BE2C (cell line): ENCODE results near the gene WWOX.

ENCODE experiments used
- DNase-seq: peaks from one replicate; pipeline ENCODE4 v3.0.0-alpha.2; 2020
- H3K27me3 ChIP-seq: fragments of 250-450 bp; sonication (Bioruptor Pico); 2 replicates; pipeline ENCODE4 v1.5.1; 2020; ENCODE audit warnings: mild to moderate bottlenecking
- H3K36me3 ChIP-seq: fragments of 250-450 bp; sonication (Bioruptor Pico); 2 replicates; pipeline ENCODE4 v1.5.1; 2020; ENCODE audit warnings: mild to moderate bottlenecking
- H3K4me1 ChIP-seq: fragments of 250-450 bp; sonication (Bioruptor Pico); 2 replicates; pipeline ENCODE4 v1.5.1; 2020
- H3K4me3 ChIP-seq: 2 replicates; pipeline ENCODE4 v1.5.1; 2011; ENCODE audit warnings: low read depth, low read length
- H3K9me3 ChIP-seq: fragments of 250-450 bp; sonication (Bioruptor Pico); 2 replicates; pipeline ENCODE4 v1.5.1; 2020
- TF ChIP-seq, protein P1 (sequence below): IDR thresholded peaks from 2 replicates; pipeline ENCODE4 v1.5.1; 2012; ENCODE audit warnings: mild to moderate bottlenecking, low read depth, low read length

The WWOX gene

DNA sequence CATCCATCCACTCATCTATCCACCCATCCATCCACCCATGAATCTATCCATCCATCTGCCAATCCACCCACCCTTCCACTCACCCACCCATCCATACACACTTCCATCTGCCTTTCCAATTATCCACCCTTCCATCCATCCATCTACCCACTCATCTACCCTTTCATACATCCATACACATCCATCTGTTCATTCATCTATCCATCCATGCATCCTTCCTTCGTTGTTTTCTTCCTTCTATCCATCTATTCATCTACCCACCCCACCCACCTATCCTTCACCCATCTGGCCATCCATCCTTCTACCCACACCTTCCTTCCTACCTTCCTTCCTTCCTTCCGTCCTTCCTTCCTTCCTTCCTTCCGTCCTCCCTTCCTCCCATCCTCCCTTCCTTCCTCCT, 106.1 kb downstream of the WWOX start:
- Histone ChIP-seq H3K4me1 (no peaks in the 10 kb centered on the region), H3K27me3 (no peaks in the 10 kb centered on the region), H3K9me3 (no peaks in the 10 kb centered on the region; the same call in 1 of the 2 replicates), H3K4me3 (no peak overlapping the region), H3K36me3 (no peaks in the 10 kb centered on the region)
- DNase-seq: no peak
- TF ChIP-seq, protein P1, sequence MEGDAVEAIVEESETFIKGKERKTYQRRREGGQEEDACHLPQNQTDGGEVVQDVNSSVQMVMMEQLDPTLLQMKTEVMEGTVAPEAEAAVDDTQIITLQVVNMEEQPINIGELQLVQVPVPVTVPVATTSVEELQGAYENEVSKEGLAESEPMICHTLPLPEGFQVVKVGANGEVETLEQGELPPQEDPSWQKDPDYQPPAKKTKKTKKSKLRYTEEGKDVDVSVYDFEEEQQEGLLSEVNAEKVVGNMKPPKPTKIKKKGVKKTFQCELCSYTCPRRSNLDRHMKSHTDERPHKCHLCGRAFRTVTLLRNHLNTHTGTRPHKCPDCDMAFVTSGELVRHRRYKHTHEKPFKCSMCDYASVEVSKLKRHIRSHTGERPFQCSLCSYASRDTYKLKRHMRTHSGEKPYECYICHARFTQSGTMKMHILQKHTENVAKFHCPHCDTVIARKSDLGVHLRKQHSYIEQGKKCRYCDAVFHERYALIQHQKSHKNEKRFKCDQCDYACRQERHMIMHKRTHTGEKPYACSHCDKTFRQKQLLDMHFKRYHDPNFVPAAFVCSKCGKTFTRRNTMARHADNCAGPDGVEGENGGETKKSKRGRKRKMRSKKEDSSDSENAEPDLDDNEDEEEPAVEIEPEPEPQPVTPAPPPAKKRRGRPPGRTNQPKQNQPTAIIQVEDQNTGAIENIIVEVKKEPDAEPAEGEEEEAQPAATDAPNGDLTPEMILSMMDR: no peak

DNA sequence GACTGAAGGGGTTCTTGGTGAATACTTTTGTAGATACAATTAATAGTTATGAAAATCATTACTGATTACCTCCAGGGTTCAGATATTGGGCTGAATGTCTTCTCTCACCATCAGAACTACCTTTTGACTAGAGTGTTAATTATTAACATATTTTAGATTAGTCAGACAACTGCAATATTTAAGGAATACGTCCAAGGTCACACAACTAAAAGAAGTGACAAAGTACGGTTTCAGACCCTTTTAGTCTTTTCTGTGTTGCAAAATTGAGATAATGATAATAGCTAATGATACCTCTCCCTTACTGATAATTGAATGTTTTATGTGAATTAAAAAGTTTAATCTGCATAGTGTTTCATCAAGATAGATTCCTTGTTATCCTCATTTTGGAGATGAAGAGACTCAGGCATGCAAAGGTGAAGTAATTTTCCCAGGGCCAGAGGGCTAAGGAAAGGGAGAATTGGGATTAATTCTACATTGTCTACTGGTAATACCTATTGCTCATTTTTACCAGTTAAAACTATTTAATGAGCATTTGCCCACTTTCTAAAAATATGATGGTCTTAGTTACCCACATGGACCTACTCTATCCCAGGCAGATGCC, 107.3 kb downstream of the WWOX start:
- no peaks in the 10 kb centered on the region for H3K27me3 ChIP-seq
- H3K4me1 ChIP-seq: no peaks in the 10 kb centered on the region
- TF ChIP-seq, protein P1: no peak
- no peak for DNase-seq
- no peaks in the 10 kb centered on the region; the same call in 1 of the 2 replicates for H3K9me3 ChIP-seq
- H3K4me3 ChIP-seq: no peak overlapping the region
- no peaks in the 10 kb centered on the region for H3K36me3 ChIP-seq

DNA sequence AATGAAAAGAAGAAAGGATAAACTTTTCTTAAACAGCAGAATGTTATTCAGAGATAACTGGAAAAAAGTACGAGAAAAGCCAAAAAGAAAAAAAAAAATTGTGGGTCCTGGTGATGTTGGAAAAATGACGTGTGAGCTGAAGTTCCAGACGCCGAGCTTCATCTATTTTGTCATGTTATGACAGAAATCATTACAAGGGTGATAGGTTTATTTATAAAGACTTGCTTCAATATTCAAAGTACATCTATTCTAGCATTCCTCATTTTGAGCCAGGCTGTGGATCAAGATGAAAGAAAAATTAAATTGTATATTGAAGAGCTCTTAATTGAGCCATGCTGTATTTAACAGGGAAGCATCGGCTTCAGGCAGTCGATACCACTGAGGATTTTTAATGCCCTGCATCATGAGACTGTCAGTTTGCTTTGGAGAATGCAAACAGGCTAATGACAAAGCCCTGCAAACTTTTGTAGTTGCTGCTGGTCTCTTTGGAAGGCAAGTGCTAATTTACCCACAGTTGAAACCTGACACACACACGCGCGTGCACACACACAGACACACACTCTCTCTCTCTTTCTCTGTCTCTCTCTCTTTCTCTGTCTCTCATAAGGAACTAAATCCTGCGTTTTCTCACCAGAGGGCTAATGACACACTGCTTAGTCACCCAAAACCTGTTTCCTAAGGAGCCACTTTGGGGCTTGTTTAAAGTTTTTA, 110.7 kb downstream of the WWOX start:
- Histone ChIP-seq H3K4me1 (no peaks in the 10 kb centered on the region), H3K4me3 (no peak overlapping the region), H3K9me3 (no peaks in the 10 kb centered on the region), H3K36me3 (no peaks in the 10 kb centered on the region), H3K27me3 (no peaks in the 10 kb centered on the region)
- no peak for DNase-seq
- TF ChIP-seq, protein P1: no peak

DNA sequence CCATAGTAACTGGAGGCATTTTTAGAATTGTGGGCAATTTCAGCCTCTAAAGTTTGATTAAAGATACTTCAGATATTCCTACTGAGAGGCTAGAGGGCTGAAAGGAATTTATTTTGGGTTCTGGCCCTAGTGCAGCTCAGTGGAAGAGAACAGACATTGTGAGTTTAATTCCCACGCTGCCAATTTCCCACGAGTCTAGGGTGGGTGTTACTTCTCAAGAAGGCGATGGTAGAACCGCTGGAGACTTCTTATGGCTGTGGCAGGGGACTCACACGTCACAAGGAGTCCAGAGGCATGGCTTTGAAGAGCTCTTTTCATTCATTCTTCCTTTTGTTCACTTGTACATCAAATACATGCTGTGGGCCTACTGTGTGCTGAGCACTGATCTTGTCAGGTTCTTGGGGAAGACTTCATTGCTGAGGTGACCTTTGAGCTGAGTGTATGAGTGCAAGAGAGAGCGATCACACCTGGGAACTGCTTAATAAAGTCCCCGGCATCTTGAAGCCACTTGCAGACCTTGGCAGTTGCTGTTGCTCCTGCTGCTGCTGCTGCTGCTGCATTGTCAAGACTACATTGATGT, 111.7 kb downstream of the WWOX start:
- Histone ChIP-seq H3K4me1 (no peaks in the 10 kb centered on the region), H3K9me3 (no peaks in the 10 kb centered on the region), H3K27me3 (no peaks in the 10 kb centered on the region), H3K36me3 (no peaks in the 10 kb centered on the region), H3K4me3 (no peak overlapping the region)
- DNase-seq: no peak
- TF ChIP-seq, protein P1: no peak

DNA sequence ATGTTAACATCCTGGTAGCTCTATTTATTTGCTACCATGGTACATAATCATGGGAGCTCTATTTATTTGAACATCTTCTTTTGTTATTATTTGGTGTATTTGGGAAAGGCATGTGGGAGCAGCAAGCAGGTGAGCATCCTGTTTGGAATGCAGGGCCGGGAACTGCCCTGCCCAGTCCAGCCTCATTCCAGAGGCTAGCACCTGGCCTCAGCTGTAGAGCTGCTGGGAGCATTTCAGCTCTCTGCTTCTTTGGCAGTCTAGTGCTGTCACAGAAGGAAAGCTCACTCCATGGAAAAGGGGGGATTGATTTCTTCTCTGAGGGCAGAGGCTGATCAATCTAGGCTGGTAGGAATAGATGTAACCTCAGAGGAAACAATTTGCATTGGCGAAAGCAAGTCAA, 112.5 kb downstream of the WWOX start:
- H3K4me3 ChIP-seq: no peak overlapping the region
- DNase-seq: no peak
- no peaks in the 10 kb centered on the region for H3K9me3 ChIP-seq
- no peaks in the 10 kb centered on the region for H3K4me1 ChIP-seq
- TF ChIP-seq, protein P1: no peak
- no peaks in the 10 kb centered on the region for H3K36me3 ChIP-seq
- no peaks in the 10 kb centered on the region for H3K27me3 ChIP-seq

DNA sequence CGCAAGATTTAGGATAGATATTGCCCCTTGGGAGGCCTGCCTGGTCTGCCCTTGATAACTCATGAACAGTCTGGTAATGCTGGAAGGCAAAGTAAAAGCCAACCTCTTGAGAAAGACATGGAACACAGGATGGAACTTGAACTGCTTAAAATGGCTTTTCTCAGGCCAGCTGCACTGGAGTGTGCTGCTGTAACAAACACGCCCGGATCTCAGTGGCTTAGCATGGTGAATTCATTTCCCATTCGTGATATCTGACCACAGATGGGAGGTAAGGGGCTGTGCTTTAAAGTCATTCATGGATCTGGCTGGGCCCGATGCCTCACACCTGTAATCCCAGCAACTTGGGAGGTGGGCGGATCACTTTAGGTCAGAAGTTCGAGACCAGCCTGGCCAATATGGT, 113.2 kb downstream of the WWOX start:
- H3K4me1 ChIP-seq: no peaks in the 10 kb centered on the region
- no peak overlapping the region for H3K4me3 ChIP-seq
- no peak for DNase-seq
- no peaks in the 10 kb centered on the region for H3K27me3 ChIP-seq
- no peaks in the 10 kb centered on the region for H3K9me3 ChIP-seq
- TF ChIP-seq, protein P1: no peak
- H3K36me3 ChIP-seq: no peaks in the 10 kb centered on the region
